ENCODE results near the gene DBT.

- TF ChIP-seq POLR2A (IDR thresholded peaks at IDR 0.05) (no peak), POLR2AphosphoS5 (IDR thresholded peaks at IDR 0.05) (no peak), CTCF (IDR thresholded peaks at IDR 0.05) (no peak), EP300 (IDR thresholded peaks at IDR 0.05) (no peak)
These were observed 29.8 kb upstream of the DBT start for GRCh38 chr1:100279358-100279923.

All from stomach (tissue), 4 donors.